Transverse colon (tissue), 3 donors: ENCODE results near the gene CARMIL3.

ENCODE experiments used
- EP300 ChIP-seq: sonication (generic); formaldehyde crosslinking; IDR thresholded peaks from one replicate; pipeline ENCODE4 v1.6.1; 2017; ENCODE audit warnings: antibody characterized with exemption, low read depth
- TF ChIP-seq, protein P1 (sequence below), 5 experiments: fragments of 200-600 bp in 3 of 5; fragments of 450-650 bp in 2 of 5; sonication (generic) in 3 of 5; IDR thresholded peaks; 1 replicate in 2 of 5; 2 replicates in 3 of 5; pipeline ENCODE4 v1.5.1; 2016 to 2017; ENCODE audit warnings: antibody characterized with exemption in 5 of 5, inconsistent platforms in 3 of 5, mild to moderate bottlenecking in 2 of 5, moderate library complexity in 1 of 5

DNA sequence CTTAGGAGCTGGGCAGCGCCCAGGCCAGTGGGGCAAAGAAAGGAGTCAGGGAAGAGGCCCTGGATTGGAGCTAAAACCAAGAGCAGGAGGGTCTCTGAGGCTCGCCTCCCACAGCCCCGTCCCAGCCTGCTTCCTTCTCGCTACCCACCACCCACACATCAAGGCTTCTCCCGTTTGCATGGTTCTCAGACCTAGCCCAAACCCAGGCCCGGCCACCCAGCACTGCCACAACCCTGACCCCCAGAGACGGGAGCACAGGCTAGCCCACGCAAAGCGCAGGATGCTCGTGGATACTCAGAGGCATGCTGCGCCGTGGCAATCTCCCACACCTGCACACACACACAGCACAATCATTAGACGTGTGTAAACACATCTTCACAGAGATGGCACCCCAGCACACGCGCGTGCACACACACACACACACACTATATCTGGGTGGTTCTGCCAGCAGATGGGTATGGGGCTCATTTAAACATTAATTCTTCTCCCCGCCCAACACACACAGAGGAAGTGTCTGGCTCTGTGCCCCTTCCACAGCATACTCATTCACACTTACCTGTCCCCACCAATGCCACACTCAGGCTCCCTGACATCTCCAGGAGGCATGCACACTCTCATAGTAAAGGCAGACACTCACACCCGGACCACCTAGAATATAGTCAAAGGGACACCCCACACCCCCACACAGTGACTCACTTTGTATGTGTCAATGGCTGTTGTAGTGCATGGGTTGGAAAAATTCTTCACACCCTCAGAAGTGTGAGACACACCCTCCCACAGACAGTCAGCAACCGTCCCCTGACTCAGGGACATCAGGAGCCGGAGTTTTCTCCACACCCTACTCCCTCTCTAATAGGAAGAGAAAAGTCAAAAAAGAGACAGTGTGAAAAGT, 1.1 kb downstream of the CARMIL3 start:
- TF ChIP-seq, protein P1, sequence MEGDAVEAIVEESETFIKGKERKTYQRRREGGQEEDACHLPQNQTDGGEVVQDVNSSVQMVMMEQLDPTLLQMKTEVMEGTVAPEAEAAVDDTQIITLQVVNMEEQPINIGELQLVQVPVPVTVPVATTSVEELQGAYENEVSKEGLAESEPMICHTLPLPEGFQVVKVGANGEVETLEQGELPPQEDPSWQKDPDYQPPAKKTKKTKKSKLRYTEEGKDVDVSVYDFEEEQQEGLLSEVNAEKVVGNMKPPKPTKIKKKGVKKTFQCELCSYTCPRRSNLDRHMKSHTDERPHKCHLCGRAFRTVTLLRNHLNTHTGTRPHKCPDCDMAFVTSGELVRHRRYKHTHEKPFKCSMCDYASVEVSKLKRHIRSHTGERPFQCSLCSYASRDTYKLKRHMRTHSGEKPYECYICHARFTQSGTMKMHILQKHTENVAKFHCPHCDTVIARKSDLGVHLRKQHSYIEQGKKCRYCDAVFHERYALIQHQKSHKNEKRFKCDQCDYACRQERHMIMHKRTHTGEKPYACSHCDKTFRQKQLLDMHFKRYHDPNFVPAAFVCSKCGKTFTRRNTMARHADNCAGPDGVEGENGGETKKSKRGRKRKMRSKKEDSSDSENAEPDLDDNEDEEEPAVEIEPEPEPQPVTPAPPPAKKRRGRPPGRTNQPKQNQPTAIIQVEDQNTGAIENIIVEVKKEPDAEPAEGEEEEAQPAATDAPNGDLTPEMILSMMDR (IDR thresholded peaks at IDR 0.05), result no peak
- no peak for TF ChIP-seq EP300
